K562 (cell line): ENCODE data around the gene DCAF15. TPM values are rescaled to one million over a fixed set of nuclear protein-coding genes. Genes with fewer than 3 reads are reported as not detected.

Source experiments
- CEBPG ChIP-seq, 3 experiments: fragments of 200-800 bp in 1 of 3; sonication (Bioruptor generic) in 1 of 3; sonication (generic) in 1 of 3; formaldehyde crosslinking in 1 of 3; IDR thresholded peaks in 2 of 3; conservative IDR thresholded peaks in 1 of 3; 2 replicates each; pipeline versions ENCODE4 v1.6.1 to v1.8.0; 2016 to 2022; ENCODE audit warnings: missing compliant biosample characterization in 2 of 3, missing genetic modification characterization in 2 of 3, mild to moderate bottlenecking in 1 of 3, missing genetic modification reagents in 1 of 3
- GATAD2B ChIP-seq: fragments of 450-650 bp; IDR thresholded peaks from 2 replicates; pipeline ENCODE4 v1.6.1; 2017; ENCODE audit warnings: mild to moderate bottlenecking, borderline replicate concordance
- HNRNPH1 ChIP-seq: fragments of 200-400 bp; formaldehyde crosslinking; optimal IDR thresholded peaks from 2 replicates; pipeline ENCODE3; 2017; ENCODE audit warnings: low read depth, mild to moderate bottlenecking, low read length, moderate library complexity
- JUND ChIP-seq, 2 experiments: IDR thresholded peaks; 2 replicates in 1 of 2; 3 replicates in 1 of 2; pipeline ENCODE4 v1.6.1; 2011; ENCODE audit warnings: borderline replicate concordance in 2 of 2, low read depth in 2 of 2, low read length in 2 of 2, improper control_type of control experiment in 1 of 2, missing biosample characterization in 1 of 2, missing genetic modification characterization in 1 of 2, missing genetic modification reagents in 1 of 2
- KAT8 ChIP-seq: fragments of 450-650 bp; IDR thresholded peaks from 2 replicates; pipeline ENCODE4 v1.6.1; 2016; ENCODE audit warnings: low read depth, mild to moderate bottlenecking
- MYC ChIP-seq, 2 experiments: fragments of 250-450 bp in 1 of 2; sonication (Bioruptor Pico) in 1 of 2; IDR thresholded peaks; 2 replicates each; pipeline versions ENCODE4 v1.5.1 to v1.6.1; 2012 to 2021; ENCODE audit warnings: low read depth in 2 of 2, borderline replicate concordance in 1 of 2, improper control_type of control experiment in 1 of 2, low read length in 1 of 2, mild to moderate bottlenecking in 1 of 2, moderate library complexity in 1 of 2
- PURB ChIP-seq: sonication (generic); formaldehyde crosslinking; IDR thresholded peaks from 2 replicates; pipeline ENCODE4 v1.9.0; 2021; ENCODE audit warnings: low read depth, mild to moderate bottlenecking, missing genetic modification reagents
- SRSF3 ChIP-seq: fragments of 200-400 bp; formaldehyde crosslinking; IDR thresholded peaks from 2 replicates; pipeline ENCODE4 v1.6.1; 2016; ENCODE audit warnings: mild to moderate bottlenecking, low read length, moderate library complexity; ENCODE audit not compliant: insufficient read depth
- ZEB2 ChIP-seq: fragments of 450-650 bp; IDR thresholded peaks from 2 replicates; pipeline ENCODE4 v1.6.1; 2016
- ZKSCAN8 ChIP-seq: fragments of 200-800 bp; sonication (Bioruptor generic); IDR thresholded peaks from 2 replicates; pipeline ENCODE4 v1.6.1; 2016; ENCODE audit warnings: missing genetic modification characterization, missing compliant biosample characterization
- polyA plus RNA-seq, 8 experiments: library from polyadenylated mRNA; depleted of rRNA in 4 of 8; stranded (reverse) in 5 of 8; unstranded in 3 of 8; fragments of >200 nt; fragmentation: Nextera tagmentation in 2 of 8; fragmentation: Illumina TruSeq in 1 of 8; extraction: Ambion mirVana in 2 of 8; extraction: Trizol in 1 of 8; gene quantifications; 2 replicates each; pipeline versions ENCODE4 v1.2.1 to v1.2.3, GENCODE V29; 2011 to 2014; ENCODE audit warnings: inconsistent platforms in 1 of 8, missing spikeins in 1 of 8
- total RNA-seq, 7 experiments: library from RNA; depleted of rRNA in 6 of 7; stranded (reverse); fragments of >200 nt in 6 of 7; fragmentation: Illumina TruSeq in 2 of 7; extraction: Trizol in 2 of 7; gene quantifications; 2 replicates each; pipeline versions ENCODE4 v1.2.1 to v1.2.3, GENCODE V29; 2011 to 2021; ENCODE audit warnings: low replicate concordance in 1 of 7
- TF ChIP-seq, protein P1 (sequence below), 2 experiments: fragments of 450-650 bp; IDR thresholded peaks; 2 replicates each; pipeline ENCODE4 v1.6.1; 2018; ENCODE audit warnings: mild to moderate bottlenecking in 2 of 2, low read depth in 1 of 2; ENCODE audit not compliant: partially characterized antibody in 2 of 2
- TF ChIP-seq, protein P2 (sequence below): fragments of 450-650 bp; IDR thresholded peaks from 2 replicates; pipeline ENCODE4 v1.6.1; 2016
- TF ChIP-seq, protein P3 (sequence below): fragments of 250-450 bp; sonication (Bioruptor Pico); IDR thresholded peaks from 2 replicates; pipeline ENCODE4 v1.5.0; 2022; ENCODE audit warnings: mild to moderate bottlenecking
- TF ChIP-seq, protein P4 (sequence below): fragments of 450-650 bp; formaldehyde crosslinking; IDR thresholded peaks from 2 replicates; pipeline ENCODE4 v1.4.0; 2020; ENCODE audit warnings: mild to moderate bottlenecking, moderate library complexity
- TF ChIP-seq, protein P5 (sequence below), 2 experiments: fragments of 450-650 bp in 1 of 2; sonication (generic) in 1 of 2; formaldehyde crosslinking; conservative IDR thresholded peaks; 2 replicates each; pipeline versions ENCODE4 v1.4.0 to v1.8.1; 2020 to 2022; ENCODE audit warnings: mild to moderate bottlenecking in 1 of 2, missing genetic modification reagents in 1 of 2

DCAF15 gene
- total and polyA plus RNA-seq, 9 of the 15 experiments (the other 6 are each of a cell fraction or from before 2014, with no cell fraction given) = 0.17 to 68.5 (median 27.7) TPM

DNA sequence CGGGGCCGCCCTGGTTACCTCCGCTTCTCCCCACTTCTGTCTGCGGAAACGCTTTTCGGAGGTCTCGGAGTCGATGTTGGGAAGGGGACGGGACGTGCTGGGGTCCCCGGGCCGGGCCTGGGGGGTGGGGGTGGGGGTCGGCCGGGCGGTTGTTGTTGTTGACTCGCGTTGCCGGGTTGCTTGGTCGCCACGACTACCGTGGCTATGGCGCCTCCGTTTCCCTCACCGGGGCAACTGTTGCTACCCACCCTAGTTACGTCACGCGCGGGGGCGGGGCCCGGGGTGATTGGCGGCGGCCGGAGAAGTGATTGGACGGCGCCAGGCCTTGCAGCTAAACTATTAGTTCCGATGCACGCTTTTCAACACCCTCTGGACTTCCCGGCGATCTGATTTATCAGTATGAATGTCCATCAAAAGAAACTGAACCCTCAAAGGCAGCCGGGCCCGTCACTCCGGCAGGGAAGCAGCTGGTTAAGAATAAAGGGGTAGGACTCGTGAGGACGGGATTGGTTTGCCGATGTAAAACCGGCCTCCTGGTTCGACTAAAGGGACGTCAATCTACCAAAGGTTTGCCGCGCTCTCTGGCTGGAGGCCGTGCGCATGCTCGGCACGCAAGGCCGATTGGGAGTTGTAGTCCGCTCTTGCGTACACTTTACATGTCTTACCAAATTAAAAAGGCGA lies 53.9 kb downstream of the DCAF15 start, which contains the start of gene RFX1 (continued):
- TF ChIP-seq GATAD2B (no peak), PURB (CRISPR knock-in tag) (no peak), MYC (IDR thresholded peaks at IDR 0.05; ENCODE audit: low read depth, low read length) (no peak), MYC (CRISPR knock-in tag; IDR thresholded peaks at IDR 0.05; ENCODE audit: borderline replicate concordance, low read depth) (no peak), HNRNPH1 (no peak), ZEB2 (no peak), ZKSCAN8 (CRISPR knock-in tag) (no peak), JUND (IDR thresholded peaks at IDR 0.05; ENCODE audit: borderline replicate concordance, low read depth, low read length) (peak; percentile 20; the same call in 1 of the 2 replicates), JUND (tag; IDR thresholded peaks at IDR 0.05; ENCODE audit: borderline replicate concordance, low read depth, low read length) (no peak; the same call in 2 of the 3 replicates), SRSF3 (no peak), CEBPG (CRISPR knock-in tag; IDR thresholded peaks at IDR 0.05) (no peak), CEBPG (tag; conservative IDR thresholded peaks at IDR 0.05 in 1 of 2, IDR thresholded peaks at IDR 0.05 in 1 of 2) (peak in 1 of 2 experiments; percentile 52; a peak in 2 of 4 replicates), KAT8 (no peak)
- TF ChIP-seq, protein P1, sequence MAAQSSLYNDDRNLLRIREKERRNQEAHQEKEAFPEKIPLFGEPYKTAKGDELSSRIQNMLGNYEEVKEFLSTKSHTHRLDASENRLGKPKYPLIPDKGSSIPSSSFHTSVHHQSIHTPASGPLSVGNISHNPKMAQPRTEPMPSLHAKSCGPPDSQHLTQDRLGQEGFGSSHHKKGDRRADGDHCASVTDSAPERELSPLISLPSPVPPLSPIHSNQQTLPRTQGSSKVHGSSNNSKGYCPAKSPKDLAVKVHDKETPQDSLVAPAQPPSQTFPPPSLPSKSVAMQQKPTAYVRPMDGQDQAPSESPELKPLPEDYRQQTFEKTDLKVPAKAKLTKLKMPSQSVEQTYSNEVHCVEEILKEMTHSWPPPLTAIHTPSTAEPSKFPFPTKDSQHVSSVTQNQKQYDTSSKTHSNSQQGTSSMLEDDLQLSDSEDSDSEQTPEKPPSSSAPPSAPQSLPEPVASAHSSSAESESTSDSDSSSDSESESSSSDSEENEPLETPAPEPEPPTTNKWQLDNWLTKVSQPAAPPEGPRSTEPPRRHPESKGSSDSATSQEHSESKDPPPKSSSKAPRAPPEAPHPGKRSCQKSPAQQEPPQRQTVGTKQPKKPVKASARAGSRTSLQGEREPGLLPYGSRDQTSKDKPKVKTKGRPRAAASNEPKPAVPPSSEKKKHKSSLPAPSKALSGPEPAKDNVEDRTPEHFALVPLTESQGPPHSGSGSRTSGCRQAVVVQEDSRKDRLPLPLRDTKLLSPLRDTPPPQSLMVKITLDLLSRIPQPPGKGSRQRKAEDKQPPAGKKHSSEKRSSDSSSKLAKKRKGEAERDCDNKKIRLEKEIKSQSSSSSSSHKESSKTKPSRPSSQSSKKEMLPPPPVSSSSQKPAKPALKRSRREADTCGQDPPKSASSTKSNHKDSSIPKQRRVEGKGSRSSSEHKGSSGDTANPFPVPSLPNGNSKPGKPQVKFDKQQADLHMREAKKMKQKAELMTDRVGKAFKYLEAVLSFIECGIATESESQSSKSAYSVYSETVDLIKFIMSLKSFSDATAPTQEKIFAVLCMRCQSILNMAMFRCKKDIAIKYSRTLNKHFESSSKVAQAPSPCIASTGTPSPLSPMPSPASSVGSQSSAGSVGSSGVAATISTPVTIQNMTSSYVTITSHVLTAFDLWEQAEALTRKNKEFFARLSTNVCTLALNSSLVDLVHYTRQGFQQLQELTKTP (IDR thresholded peaks at IDR 0.05; ENCODE audit: low read depth in 1 of 2, partially characterized antibody in 2 of 2) = no peak
- TF ChIP-seq, protein P2, sequence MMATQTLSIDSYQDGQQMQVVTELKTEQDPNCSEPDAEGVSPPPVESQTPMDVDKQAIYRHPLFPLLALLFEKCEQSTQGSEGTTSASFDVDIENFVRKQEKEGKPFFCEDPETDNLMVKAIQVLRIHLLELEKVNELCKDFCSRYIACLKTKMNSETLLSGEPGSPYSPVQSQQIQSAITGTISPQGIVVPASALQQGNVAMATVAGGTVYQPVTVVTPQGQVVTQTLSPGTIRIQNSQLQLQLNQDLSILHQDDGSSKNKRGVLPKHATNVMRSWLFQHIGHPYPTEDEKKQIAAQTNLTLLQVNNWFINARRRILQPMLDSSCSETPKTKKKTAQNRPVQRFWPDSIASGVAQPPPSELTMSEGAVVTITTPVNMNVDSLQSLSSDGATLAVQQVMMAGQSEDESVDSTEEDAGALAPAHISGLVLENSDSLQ = peak; percentile 100
- TF ChIP-seq, protein P3, sequence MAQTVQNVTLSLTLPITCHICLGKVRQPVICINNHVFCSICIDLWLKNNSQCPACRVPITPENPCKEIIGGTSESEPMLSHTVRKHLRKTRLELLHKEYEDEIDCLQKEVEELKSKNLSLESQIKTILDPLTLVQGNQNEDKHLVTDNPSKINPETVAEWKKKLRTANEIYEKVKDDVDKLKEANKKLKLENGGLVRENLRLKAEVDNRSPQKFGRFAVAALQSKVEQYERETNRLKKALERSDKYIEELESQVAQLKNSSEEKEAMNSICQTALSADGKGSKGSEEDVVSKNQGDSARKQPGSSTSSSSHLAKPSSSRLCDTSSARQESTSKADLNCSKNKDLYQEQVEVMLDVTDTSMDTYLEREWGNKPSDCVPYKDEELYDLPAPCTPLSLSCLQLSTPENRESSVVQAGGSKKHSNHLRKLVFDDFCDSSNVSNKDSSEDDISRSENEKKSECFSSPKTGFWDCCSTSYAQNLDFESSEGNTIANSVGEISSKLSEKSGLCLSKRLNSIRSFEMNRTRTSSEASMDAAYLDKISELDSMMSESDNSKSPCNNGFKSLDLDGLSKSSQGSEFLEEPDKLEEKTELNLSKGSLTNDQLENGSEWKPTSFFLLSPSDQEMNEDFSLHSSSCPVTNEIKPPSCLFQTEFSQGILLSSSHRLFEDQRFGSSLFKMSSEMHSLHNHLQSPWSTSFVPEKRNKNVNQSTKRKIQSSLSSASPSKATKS = no peak
- TF ChIP-seq, protein P4, sequence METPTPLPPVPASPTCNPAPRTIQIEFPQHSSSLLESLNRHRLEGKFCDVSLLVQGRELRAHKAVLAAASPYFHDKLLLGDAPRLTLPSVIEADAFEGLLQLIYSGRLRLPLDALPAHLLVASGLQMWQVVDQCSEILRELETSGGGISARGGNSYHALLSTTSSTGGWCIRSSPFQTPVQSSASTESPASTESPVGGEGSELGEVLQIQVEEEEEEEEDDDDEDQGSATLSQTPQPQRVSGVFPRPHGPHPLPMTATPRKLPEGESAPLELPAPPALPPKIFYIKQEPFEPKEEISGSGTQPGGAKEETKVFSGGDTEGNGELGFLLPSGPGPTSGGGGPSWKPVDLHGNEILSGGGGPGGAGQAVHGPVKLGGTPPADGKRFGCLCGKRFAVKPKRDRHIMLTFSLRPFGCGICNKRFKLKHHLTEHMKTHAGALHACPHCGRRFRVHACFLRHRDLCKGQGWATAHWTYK (CRISPR knock-in tag) = no peak
- TF ChIP-seq, protein P5, sequence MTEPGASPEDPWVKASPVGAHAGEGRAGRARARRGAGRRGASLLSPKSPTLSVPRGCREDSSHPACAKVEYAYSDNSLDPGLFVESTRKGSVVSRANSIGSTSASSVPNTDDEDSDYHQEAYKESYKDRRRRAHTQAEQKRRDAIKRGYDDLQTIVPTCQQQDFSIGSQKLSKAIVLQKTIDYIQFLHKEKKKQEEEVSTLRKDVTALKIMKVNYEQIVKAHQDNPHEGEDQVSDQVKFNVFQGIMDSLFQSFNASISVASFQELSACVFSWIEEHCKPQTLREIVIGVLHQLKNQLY (CRISPR knock-in tag; conservative IDR thresholded peaks at IDR 0.05) = no peak
